HepG2 (cell line): ENCODE measurements around the gene MMP25. TPM values are rescaled to one million over a fixed set of nuclear protein-coding genes. Genes with fewer than 3 reads are reported as not detected.

Experiments
- AHR ChIP-seq: IDR thresholded peaks from 2 replicates; pipeline ENCODE4 v1.6.1; 2018; ENCODE audit warnings: missing genetic modification reagents, missing compliant biosample characterization
- BATF2 ChIP-seq: sonication (generic); formaldehyde crosslinking; IDR thresholded peaks from 2 replicates; pipeline ENCODE4 v1.8.0; 2022; ENCODE audit warnings: mild to moderate bottlenecking, missing genetic modification reagents, moderate library complexity
- CENPT ChIP-seq: sonication (generic); formaldehyde crosslinking; IDR thresholded peaks from 2 replicates; pipeline ENCODE4 v1.8.0; 2022; ENCODE audit warnings: low read depth, mild to moderate bottlenecking, moderate library complexity, missing genetic modification reagents
- ETV5 ChIP-seq: IDR thresholded peaks from 2 replicates; pipeline ENCODE4 v1.6.1; 2018; ENCODE audit warnings: missing biosample characterization, missing genetic modification reagents, inconsistent platforms, borderline replicate concordance
- HIC2 ChIP-seq: sonication (generic); formaldehyde crosslinking; IDR thresholded peaks from 2 replicates; pipeline ENCODE4 v1.9.0; 2022; ENCODE audit warnings: low read depth, missing genetic modification reagents
- KMT2A ChIP-seq: sonication (generic); formaldehyde crosslinking; IDR thresholded peaks from 2 replicates; pipeline ENCODE4 v1.4.0; 2020; ENCODE audit warnings: missing genetic modification reagents
- MBNL3 ChIP-seq: fragments of 250-450 bp; sonication (Bioruptor Pico); conservative IDR thresholded peaks from 2 replicates; pipeline ENCODE4 v1.8.0; 2022; ENCODE audit warnings: mild to moderate bottlenecking, inconsistent platforms
- RFX3 ChIP-seq: IDR thresholded peaks from 2 replicates; pipeline ENCODE4 v1.6.1; 2016; ENCODE audit warnings: missing biosample characterization, missing genetic modification reagents
- SIN3B ChIP-seq: fragments of 150-350 bp; IDR thresholded peaks from 2 replicates; pipeline ENCODE4 v1.6.1; 2014; ENCODE audit warnings: low read length
- SRSF1 ChIP-seq: fragments of 200-400 bp; formaldehyde crosslinking; optimal IDR thresholded peaks from 2 replicates; pipeline ENCODE3; 2017; ENCODE audit warnings: mild to moderate bottlenecking, low read depth, low read length, moderate library complexity
- ZNF138 ChIP-seq: sonication (generic); formaldehyde crosslinking; IDR thresholded peaks from 2 replicates; pipeline ENCODE4 v1.5.0; 2020; ENCODE audit warnings: mild to moderate bottlenecking, low read depth, missing genetic modification reagents
- ZNF318 ChIP-seq: sonication (generic); formaldehyde crosslinking; IDR thresholded peaks from 2 replicates; pipeline ENCODE4 v1.4.0; 2020; ENCODE audit warnings: mild to moderate bottlenecking, missing genetic modification reagents
- ZNF329 ChIP-seq: sonication (generic); formaldehyde crosslinking; IDR thresholded peaks from 2 replicates; pipeline ENCODE4 v1.9.0; 2021; ENCODE audit warnings: low read depth, mild to moderate bottlenecking, missing genetic modification reagents
- ZNF496 ChIP-seq: sonication (generic); formaldehyde crosslinking; IDR thresholded peaks from 2 replicates; pipeline ENCODE4 v1.8.1; 2023; ENCODE audit warnings: mild to moderate bottlenecking, moderate library complexity, missing genetic modification reagents; ENCODE audit not compliant: insufficient replicate concordance
- ZNF574 ChIP-seq: sonication (generic); formaldehyde crosslinking; IDR thresholded peaks from 2 replicates; pipeline ENCODE4 v1.4.0; 2020; ENCODE audit warnings: missing genetic modification reagents
- polyA plus RNA-seq, 8 experiments: library from polyadenylated mRNA; depleted of rRNA in 3 of 8; stranded (reverse) in 7 of 8; unstranded in 1 of 8; fragments of >200 nt; fragmentation: Illumina TruSeq in 4 of 8; extraction: Trizol in 4 of 8; gene quantifications; 2 replicates each; pipeline versions ENCODE4 v1.2.1 to v1.2.3, GENCODE V29; 2011 to 2016; ENCODE audit warnings: low read depth in 4 of 8, missing spikeins in 1 of 8, mixed read lengths in 1 of 8; ENCODE audit not compliant: insufficient read depth in 1 of 8
- total RNA-seq, 5 experiments: library from RNA; depleted of rRNA; stranded (reverse); fragments of >200 nt; fragmentation: Illumina TruSeq; extraction: Trizol; gene quantifications; 2 replicates each; pipeline ENCODE4 v1.2.3, GENCODE V29; 2016; ENCODE audit warnings: low read depth in 1 of 5

Gene MMP25
- total and polyA plus RNA-seq, 2 of the 13 experiments (the other 11 are each of a cell fraction or from before 2014, with no cell fraction given): 0.04 to 0.08 TPM

- TF ChIP-seq ZNF318 (CRISPR knock-in tag): no peak
- no peak for TF ChIP-seq CENPT
- TF ChIP-seq MBNL3 (CRISPR knock-in tag): no peak
- no peak for TF ChIP-seq AHR (CRISPR knock-in tag)
- no peak for TF ChIP-seq SRSF1
- no peak for TF ChIP-seq KMT2A
- TF ChIP-seq SIN3B: no peak
- no peak for TF ChIP-seq ZNF138 (CRISPR knock-in tag)
- no peak for TF ChIP-seq ZNF496 (CRISPR knock-in tag)
- no peak for TF ChIP-seq BATF2 (CRISPR knock-in tag)
- peak; percentile 93 for TF ChIP-seq HIC2 (CRISPR knock-in tag)
- TF ChIP-seq ZNF574 (CRISPR knock-in tag): no peak
- no peak for TF ChIP-seq ZNF329 (CRISPR knock-in tag)
- TF ChIP-seq ETV5: peak; percentile 34; the same call in 1 of the 2 replicates
- TF ChIP-seq RFX3 (CRISPR knock-in tag): no peak
Observed at GRCh38 chr16:3007059-3007956, 39.1 kb upstream of the MMP25 start (continued).
